ENCODE results near the gene SLC1A1.

GRCh38 chr9:4588721-4589120, 98.5 kb downstream of the SLC1A1 start:
- TF ChIP-seq, protein P1, sequence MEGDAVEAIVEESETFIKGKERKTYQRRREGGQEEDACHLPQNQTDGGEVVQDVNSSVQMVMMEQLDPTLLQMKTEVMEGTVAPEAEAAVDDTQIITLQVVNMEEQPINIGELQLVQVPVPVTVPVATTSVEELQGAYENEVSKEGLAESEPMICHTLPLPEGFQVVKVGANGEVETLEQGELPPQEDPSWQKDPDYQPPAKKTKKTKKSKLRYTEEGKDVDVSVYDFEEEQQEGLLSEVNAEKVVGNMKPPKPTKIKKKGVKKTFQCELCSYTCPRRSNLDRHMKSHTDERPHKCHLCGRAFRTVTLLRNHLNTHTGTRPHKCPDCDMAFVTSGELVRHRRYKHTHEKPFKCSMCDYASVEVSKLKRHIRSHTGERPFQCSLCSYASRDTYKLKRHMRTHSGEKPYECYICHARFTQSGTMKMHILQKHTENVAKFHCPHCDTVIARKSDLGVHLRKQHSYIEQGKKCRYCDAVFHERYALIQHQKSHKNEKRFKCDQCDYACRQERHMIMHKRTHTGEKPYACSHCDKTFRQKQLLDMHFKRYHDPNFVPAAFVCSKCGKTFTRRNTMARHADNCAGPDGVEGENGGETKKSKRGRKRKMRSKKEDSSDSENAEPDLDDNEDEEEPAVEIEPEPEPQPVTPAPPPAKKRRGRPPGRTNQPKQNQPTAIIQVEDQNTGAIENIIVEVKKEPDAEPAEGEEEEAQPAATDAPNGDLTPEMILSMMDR (IDR thresholded peaks at IDR 0.05) = no peak
- TF ChIP-seq POLR2A (IDR thresholded peaks at IDR 0.05) = peak in 1 of 2 donors; percentile 24
